ENCODE measurements around the gene NTHL1.
"Not testable (repeated sequence)": the region's sequence is repeated elsewhere in the genome, so short reads cannot be mapped to it uniquely, and the experiment has no call there.

The NTHL1 gene

GRCh38 chr16:2027024-2028010 is 20.3 kb downstream of the NTHL1 start:
- no peak for DNase-seq

GRCh38 chr16:2026461-2027023 is 21.1 kb downstream of the NTHL1 start, which contains the start of gene NHERF2:
Gene NHERF2 (plus strand): TSS chr16:2026902. CDS start chr16:2027006, 104 bp downstream.
- DNase-seq: peak in 1 of 2 donors; percentile 5

DNA sequence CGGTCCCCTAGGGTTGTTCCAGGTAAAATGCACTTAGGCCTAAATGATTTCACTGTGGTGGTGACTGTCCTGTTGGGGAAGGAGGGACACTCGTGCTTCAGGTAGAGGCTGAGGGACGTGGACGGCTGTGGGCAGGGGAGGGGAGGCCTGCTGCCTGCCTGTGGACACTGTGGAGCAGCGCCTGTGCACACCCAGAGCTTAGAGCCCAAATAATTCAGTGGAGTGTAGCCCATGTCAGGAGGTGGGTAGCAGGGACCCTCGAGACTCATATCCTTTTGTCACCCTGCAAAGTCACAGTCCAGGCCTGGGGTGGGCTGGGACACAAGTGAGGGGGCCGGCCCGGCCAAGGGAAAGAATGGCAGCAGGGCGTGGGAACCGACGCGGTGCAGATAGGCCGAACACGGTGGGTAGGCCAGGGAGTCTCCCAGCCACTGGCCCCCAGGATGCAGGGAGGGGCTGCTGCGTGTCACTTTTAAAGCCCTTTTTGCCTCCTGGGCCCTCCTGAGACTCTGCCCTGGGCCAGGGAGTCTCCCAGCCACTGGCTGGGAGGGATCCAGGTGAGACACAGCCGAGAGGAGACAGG is 21.7 kb downstream of the NTHL1 start:
- no peak for DNase-seq

- no peak for DNase-seq
Observed at GRCh38 chr16:2025251-2025650, 22.4 kb downstream of the NTHL1 start.

DNA sequence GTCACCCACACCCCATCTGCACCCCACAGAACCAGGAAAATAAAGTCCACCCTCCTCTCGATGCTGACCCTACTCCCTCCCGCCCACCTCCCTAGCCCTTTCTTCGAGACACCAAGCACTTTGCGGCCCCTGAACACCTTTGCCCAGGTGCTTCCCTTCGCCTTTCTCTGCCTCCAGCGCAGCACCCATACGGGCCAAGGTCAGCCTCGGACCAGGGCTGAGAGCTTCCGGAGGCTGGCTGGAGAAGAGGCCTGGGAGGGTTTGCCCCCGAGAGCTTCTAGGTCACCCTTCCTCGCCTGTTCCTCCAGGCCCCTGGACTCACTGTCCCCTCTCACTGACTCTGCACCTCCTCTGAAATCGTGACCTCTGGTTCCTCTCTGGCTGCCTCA is 23.6 kb downstream of the NTHL1 start:
- DNase-seq: no peak

DNA sequence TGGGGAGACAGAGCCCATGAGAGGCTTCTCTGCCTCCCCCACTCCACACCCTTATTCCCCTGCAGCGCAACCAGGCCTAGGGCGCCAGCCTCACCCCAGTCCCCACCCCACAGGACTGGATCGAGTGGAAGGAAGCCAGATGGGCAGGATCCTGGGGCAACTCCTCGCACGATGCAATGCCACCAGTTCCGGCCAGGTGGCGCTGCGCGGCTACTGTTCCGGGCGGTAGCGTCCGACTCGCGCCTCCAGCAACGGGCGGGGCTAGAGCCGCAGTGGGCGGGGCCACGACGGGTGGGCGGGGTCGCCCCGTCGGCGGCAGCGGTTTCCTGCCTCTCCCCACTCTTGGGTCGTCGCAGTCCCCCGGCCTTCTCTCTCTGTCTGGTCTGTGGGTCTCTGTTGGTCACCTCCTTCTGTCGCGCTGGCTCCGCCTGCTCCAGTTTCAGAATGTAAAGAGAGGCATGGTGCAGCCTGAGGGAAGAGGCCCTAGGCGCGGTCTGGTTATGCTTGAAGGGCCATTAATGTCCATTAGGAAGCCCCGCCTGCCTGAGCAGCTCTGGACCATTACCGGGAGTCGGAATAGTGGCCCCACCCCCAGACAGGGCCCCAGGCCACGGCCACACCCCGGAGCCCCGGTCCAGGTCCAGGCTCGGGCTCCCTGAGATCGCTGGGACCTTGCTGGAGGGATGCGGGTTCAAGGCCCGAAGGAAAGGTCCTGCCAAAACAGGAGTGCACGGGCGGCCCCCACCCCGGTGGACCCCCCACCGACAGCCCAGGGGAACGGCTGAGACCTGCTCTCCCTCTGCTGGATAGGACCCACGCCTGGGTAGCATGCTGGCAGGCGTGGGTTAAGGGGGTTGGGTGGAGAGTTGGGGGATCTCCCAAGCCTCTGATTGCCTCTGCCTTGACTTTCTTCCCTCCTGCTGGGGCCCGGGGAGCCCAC is 24.3 kb downstream of the NTHL1 start:
- DNase-seq: peak; percentile 77 to 87

DNA sequence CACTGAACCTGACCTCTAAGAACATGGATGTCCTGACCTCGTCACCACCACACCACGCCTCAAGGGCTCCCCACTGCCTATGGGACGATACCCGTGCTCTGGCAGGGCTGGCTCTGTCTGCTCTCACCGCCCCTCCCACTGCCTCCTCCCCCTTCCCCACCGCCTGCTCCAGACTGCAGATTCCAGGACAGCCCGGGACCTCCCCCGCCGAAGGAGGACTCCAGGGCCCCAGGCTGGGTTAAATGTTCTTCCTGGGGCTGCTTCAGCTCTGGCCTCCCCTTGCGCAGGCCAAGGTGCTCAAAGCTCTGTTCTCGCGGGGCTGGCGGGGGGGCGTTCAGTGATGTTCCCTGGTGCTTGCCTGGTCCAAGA is 24.9 kb downstream of the NTHL1 start:
- DNase-seq: no peak

GRCh38 chr16:2019921-2020831 is 27.5 kb downstream of the NTHL1 start:
- DNase-seq: no peak

- DNase-seq: no peak
Observed at GRCh38 chr16:2019518-2019920, 28.1 kb downstream of the NTHL1 start, which contains the start of gene NPW. Gene NPW (plus strand): TSS chr16:2019785.

DNA sequence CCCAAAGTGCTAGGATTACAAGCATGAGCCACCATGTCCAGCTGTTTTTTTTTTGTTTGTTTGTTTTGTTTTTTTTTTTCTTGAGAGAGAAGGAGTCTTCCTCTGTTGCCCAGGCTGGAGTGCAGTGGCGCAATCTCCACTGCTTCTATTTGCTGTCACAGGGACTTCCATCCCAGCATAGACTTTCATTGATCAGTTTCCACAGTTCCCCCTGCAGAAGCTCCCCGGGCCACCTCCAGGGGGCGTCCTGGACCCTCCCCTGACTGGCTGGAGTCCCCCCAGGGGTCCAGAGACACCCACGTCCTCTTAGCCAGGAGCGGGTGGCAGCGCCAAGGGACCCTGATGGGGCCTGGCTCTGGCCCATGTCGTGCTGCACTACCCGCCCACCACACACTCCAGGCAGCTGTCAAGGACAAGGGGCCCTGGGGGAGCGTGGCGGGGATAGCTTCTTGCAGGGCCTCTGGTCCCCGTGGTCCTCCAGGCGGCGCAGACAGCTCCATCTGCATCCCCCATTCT is 31.2 kb downstream of the NTHL1 start:
- DNase-seq: no peak

DNA sequence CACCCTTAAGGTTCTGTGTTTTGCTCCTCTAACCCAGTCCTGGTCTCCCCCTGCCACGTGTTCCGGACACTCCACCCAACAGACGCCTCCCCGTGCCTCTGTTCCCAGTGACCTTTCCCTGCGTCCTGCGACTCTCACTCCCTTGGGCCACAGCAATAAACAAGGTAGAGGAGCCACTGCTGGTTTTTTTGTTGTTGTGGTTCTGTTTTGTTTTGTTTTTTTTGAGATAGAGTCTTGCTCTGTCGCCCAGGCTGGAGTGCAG is 31.8 kb downstream of the NTHL1 start:
- no peak for DNase-seq

- DNase-seq: no peak
Observed at GRCh38 chr16:2015117-2015946, 32.3 kb downstream of the NTHL1 start.

- no peak for DNase-seq
Observed at GRCh38 chr16:2013527-2013926, 34.1 kb downstream of the NTHL1 start.

DNA sequence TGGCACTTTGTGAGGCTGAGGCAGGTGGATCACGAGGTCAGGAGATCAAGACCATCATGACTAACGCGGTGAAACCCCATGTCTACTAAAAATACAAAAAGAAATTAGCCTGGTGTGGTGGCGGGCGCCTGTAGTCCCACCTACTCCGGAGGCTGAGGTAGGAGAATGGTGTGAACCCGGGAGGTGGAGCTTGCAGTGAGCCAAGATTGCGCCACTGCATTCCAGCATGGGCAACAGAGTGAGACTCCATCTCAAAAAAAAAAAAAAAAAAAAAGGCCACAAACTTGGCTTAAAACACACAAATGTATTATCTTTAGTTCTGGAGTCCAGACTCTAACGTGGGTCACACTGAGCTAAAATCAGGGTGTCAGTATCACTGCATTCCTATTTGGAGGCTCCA is 35.9 kb downstream of the NTHL1 start:
- not testable (repeated sequence) for DNase-seq

- peak; percentile 75 to 76 for DNase-seq
Observed at GRCh38 chr16:2009791-2010510, 37.7 kb downstream of the NTHL1 start, which contains the start of gene ZNF598. Gene ZNF598 (minus strand): TSS chr16:2009821.

- DNase-seq: no peak
Observed at GRCh38 chr16:2009164-2009711, 38.4 kb downstream of the NTHL1 start.

DNA sequence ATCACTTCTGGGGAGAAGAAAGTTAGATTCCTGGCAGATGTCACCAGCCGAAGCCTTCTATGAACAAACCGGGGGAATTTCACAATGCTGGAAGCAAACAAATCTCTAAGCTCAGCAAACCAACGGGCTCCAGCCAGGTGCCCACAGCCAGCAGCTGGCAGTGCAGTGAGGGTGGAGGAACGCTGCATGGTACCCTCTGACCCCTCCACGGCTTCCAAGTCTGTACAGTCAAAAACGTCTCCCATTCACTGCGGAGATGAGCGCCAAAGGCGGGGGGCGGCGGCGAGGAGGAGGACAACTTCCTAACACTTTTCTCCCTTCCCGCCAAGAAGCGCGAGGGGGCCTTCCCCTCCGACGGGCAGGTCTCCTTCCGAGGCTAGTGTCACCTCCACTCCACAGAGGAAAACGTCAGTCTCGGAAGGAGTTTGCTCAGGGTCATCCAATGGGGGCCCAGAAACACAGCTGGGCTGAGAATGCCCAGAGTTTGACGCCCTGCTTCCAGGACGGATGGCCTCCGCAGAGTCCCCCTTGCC is 38.9 kb downstream of the NTHL1 start:
- no peak for DNase-seq

DNA sequence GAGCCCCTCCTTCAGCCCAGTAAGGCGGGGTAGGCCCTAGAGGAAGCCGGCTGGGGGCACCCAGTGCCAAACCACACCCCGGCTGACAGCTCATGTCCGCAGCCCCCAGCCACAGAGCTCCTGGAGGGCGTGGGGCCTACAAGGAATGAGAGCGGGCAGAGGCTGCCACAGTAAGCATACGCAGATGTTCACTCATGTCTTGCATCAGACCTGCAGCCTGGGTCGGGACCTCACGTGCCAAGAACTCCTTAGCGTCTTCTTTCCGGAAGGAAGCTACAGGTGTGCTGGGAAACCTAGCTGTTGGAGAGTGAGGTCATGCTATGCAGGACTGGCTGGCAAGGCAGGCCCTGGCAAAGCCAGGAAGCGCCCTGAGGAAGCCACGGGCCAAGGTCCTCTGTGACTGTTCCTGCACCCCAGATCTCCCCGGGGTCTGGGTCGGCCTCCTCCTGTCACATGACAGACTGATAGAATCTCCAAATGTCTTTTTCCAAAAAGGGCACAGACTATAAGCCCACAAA is 39.6 kb downstream of the NTHL1 start:
- no peak for DNase-seq
